Measurements from ENCODE around the gene DUSP8. TPM values are rescaled to one million over a fixed set of nuclear protein-coding genes. Genes with fewer than 3 reads are reported as not detected.

DUSP8 gene
- total RNA-seq, 1 experiment from 2014 or later: 2.4 TPM

- TF ChIP-seq MAX (CRISPR knock-in tag; IDR thresholded peaks at IDR 0.05) (no peak), EMX1 (CRISPR knock-in tag; IDR thresholded peaks at IDR 0.05) (no peak), NFE2L1 (CRISPR knock-in tag; IDR thresholded peaks at IDR 0.05) (no peak), MXD4 (CRISPR knock-in tag; IDR thresholded peaks at IDR 0.05; ENCODE audit: borderline replicate concordance) (no peak), SMAD3 (CRISPR knock-in tag; IDR thresholded peaks at IDR 0.05; ENCODE audit: borderline replicate concordance) (no peak), ARID4B (CRISPR knock-in tag; IDR thresholded peaks at IDR 0.05; ENCODE audit: borderline replicate concordance) (no peak), IRF2 (CRISPR knock-in tag; IDR thresholded peaks at IDR 0.05; ENCODE audit: borderline replicate concordance, low read depth) (no peak), AR (CRISPR knock-in tag; IDR thresholded peaks at IDR 0.05) (no peak), ERG (CRISPR knock-in tag; IDR thresholded peaks at IDR 0.05) (no peak), ZBTB43 (CRISPR knock-in tag; IDR thresholded peaks at IDR 0.05) (no peak), AFF4 (CRISPR knock-in tag; IDR thresholded peaks at IDR 0.05; ENCODE audit: borderline replicate concordance) (no peak)
These were observed 63.1 kb downstream of the DUSP8 start (continued) for GRCh38 chr11:1508986-1509385.

- Mint-ChIP-seq H3K4me1 (peaks cover 15% of the 10 kb centered on the region), H3K27me3 (ENCODE audit: low read depth) (no peaks in the 10 kb centered on the region), H3K36me3 (no peaks in the 10 kb centered on the region), H3K9me3 (no peaks in the 10 kb centered on the region), H3K4me3 (no peak overlapping the region), H3K27ac (0 out of 2 replicates have a peak overlapping the region, but pooled peaks have one; percentile 49)
- ChIA-PET POLR2A (no interaction called here), CTCF (interaction anchor here (1.0 to 1.4 kb wide), 4 partner anchors 50 to 119 kb away, joined by 3 to 7 read pairs (median 4); partner anchors contain the start of gene BRSK2)
- no peak for DNase-seq (ENCODE audit: low spot score)
- TF ChIP-seq MLX (CRISPR knock-in tag; IDR thresholded peaks at IDR 0.05) (no peak), ELF4 (CRISPR knock-in tag; IDR thresholded peaks at IDR 0.05; ENCODE audit: low read depth) (no peak), OVOL2 (CRISPR knock-in tag; IDR thresholded peaks at IDR 0.05; ENCODE audit: borderline replicate concordance) (no peak)
- ATAC-seq: no peak
These were observed 63.6 kb downstream of the DUSP8 start for GRCh38 chr11:1508491-1508891.

Measured in WTC11 (cell line).